GM13977 (cell line): ENCODE measurements around the gene PPARGC1A.

ENCODE experiments used
- DNase-seq: peaks from one replicate; pipeline ENCODE4 v3.0.0; 2012; ENCODE audit warnings: low spot score
- in situ Hi-C: fragments of 300-500 bp; cut with MboI; formaldehyde crosslinking; loops from one replicate; pipeline ENCODE4 v1.12.0; 2022; ENCODE audit warnings: low sequenced_read_pairs, low pct_unique_long_range_greater_than_20kb, mixed read lengths, inconsistent platforms; ENCODE audit not compliant: unreplicated experiment
- TF ChIP-seq, protein P1 (sequence below): IDR thresholded peaks from 2 replicates; pipeline ENCODE4 v1.5.1; 2012; ENCODE audit warnings: mild to moderate bottlenecking, control low read depth; ENCODE audit not compliant: insufficient read depth; ENCODE audit errors: extremely low read depth, missing control alignments

The PPARGC1A gene

DNA sequence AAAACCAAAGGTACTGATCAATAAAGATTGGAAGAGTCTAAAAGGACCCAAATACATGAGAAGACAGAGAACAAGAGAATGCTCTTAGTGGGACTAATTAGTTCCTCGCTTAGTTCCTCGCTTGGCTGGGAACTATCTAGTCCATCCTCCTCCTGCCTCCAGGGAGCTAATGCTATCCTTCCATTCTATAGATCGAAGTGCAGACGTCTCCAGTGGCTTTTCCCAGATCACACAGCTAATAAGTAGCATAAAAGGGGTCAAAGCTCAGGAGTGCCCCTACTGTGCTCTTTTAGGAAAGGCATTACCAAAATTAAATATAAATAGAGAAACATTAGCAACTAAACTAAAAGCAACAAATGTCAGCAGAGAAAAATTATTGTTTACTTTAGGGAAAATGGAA is 42.3 kb upstream of the PPARGC1A start:
- DNase-seq, result no peak
- in situ Hi-C loops, result no loop called here
- TF ChIP-seq, protein P1, sequence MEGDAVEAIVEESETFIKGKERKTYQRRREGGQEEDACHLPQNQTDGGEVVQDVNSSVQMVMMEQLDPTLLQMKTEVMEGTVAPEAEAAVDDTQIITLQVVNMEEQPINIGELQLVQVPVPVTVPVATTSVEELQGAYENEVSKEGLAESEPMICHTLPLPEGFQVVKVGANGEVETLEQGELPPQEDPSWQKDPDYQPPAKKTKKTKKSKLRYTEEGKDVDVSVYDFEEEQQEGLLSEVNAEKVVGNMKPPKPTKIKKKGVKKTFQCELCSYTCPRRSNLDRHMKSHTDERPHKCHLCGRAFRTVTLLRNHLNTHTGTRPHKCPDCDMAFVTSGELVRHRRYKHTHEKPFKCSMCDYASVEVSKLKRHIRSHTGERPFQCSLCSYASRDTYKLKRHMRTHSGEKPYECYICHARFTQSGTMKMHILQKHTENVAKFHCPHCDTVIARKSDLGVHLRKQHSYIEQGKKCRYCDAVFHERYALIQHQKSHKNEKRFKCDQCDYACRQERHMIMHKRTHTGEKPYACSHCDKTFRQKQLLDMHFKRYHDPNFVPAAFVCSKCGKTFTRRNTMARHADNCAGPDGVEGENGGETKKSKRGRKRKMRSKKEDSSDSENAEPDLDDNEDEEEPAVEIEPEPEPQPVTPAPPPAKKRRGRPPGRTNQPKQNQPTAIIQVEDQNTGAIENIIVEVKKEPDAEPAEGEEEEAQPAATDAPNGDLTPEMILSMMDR, result no peak

- TF ChIP-seq, protein P1, result no peak
- DNase-seq, result no peak
- in situ Hi-C loops, result no loop called here
Observed at GRCh38 chr4:23931489-23931830, 41.6 kb upstream of the PPARGC1A start.

GRCh38 chr4:23930750-23931488 is 41.1 kb upstream of the PPARGC1A start:
- TF ChIP-seq, protein P1, result no peak
- no peak for DNase-seq
- in situ Hi-C loops, result no loop called here

DNA sequence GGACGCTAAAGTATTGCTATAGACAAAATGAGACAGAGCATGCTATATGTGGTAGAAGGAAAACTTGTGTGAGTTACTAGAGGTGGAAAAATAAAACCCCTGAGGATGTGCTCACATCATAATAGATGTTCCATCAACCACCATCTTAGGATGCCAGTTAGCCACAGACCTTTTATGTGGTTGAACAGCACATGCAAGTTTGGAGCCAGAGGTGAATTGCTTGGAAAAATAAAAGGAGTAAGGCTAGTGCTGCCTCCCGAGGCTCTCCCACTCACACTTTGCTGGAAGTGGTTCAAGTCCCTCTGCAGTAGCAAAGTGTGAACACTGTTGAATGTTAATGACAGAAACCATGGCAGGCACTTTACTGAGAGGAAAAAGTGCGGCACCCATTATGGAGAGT is 39.4 kb upstream of the PPARGC1A start:
- TF ChIP-seq, protein P1, result no peak
- DNase-seq, result no peak
- in situ Hi-C loops, result no loop called here

DNA sequence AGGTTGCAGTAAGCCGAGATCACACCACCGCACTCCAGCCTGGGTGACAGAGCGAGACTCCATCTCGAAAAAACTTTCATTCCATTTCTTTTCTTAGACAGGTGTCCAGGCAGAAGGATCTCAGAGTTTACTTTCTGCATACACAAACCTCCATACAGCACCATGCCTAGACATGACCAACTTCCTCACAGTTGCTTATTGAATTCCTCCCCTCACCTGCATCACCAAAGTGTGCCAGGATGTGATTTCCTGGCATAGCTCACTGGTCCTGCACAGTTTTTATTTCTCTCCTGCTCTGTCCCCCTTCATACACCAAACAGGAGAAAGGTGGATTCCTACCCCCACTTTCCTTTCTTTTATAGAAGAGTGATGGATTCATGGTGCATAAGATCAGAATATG is 34.7 kb upstream of the PPARGC1A start:
- in situ Hi-C loops, result no loop called here
- TF ChIP-seq, protein P1, result no peak
- no peak for DNase-seq

GRCh38 chr4:23923840-23924239 is 34.0 kb upstream of the PPARGC1A start:
- TF ChIP-seq, protein P1, result no peak
- in situ Hi-C loops, result no loop called here
- no peak for DNase-seq
